Ishikawa (cell line): ENCODE results near the gene REN.

Experiments used
- CEBPB ChIP-seq: IDR thresholded peaks from 2 replicates; pipeline ENCODE4 v1.6.1; 2012
- EP300 ChIP-seq: IDR thresholded peaks from 2 replicates; pipeline ENCODE4 v1.6.1; 2012; ENCODE audit warnings: borderline replicate concordance
- FOXM1 ChIP-seq: IDR thresholded peaks from 2 replicates; pipeline ENCODE4 v1.6.1; 2012; ENCODE audit warnings: low read depth, borderline replicate concordance
- MAX ChIP-seq: IDR thresholded peaks from 2 replicates; pipeline ENCODE4 v1.6.1; 2012
- RAD21 ChIP-seq: IDR thresholded peaks from 2 replicates; pipeline ENCODE4 v1.6.1; 2012; ENCODE audit warnings: low read depth
- REST ChIP-seq: IDR thresholded peaks from 2 replicates; pipeline ENCODE4 v1.6.1; 2012; ENCODE audit warnings: low read depth, mild to moderate bottlenecking
- TAF1 ChIP-seq: IDR thresholded peaks from 2 replicates; pipeline ENCODE4 v1.6.1; 2012; ENCODE audit warnings: low read depth, mild to moderate bottlenecking
- TEAD4 ChIP-seq: IDR thresholded peaks from 2 replicates; pipeline ENCODE4 v1.6.1; 2012
- USF1 ChIP-seq: IDR thresholded peaks from 2 replicates; pipeline ENCODE4 v1.6.1; 2012

- TF ChIP-seq RAD21 = no peak
- no peak for TF ChIP-seq CEBPB
- no peak for TF ChIP-seq FOXM1
- no peak for TF ChIP-seq USF1
- no peak for TF ChIP-seq REST
- TF ChIP-seq MAX = no peak
- TF ChIP-seq EP300 = no peak
- TF ChIP-seq TEAD4 = no peak
- no peak for TF ChIP-seq TAF1
These were observed 61.0 kb downstream of the REN start for GRCh38 chr1:204105131-204105515.
